Hepatocyte (in vitro differentiated cells): ENCODE measurements around the gene NGFR. TPM values are rescaled to one million over a fixed set of nuclear protein-coding genes. Genes with fewer than 3 reads are reported as not detected.

ENCODE experiments used
- DNase-seq: peaks from one replicate; pipeline ENCODE4 v3.0.0-alpha.2; 2016; ENCODE audit warnings: low spot score
- H2AFZ ChIP-seq: fragments of 200-600 bp; sonication (generic); 2 replicates; pipeline ENCODE4 v1.6.0; 2016; ENCODE audit warnings: antibody characterized with exemption, mild to moderate bottlenecking
- H3K27ac ChIP-seq: fragments of 200-600 bp; sonication (generic); 2 replicates; pipeline ENCODE4 v1.5.1; 2016; ENCODE audit warnings: mild to moderate bottlenecking
- H3K27me3 ChIP-seq: fragments of 200-600 bp; sonication (generic); 2 replicates; pipeline ENCODE4 v1.6.1; 2016
- H3K36me3 ChIP-seq: fragments of 200-600 bp; sonication (generic); replicated peaks from 2 replicates; pipeline ENCODE4 v1.5.1; 2016; ENCODE audit warnings: low read depth; ENCODE audit not compliant: insufficient read depth
- H3K4me1 ChIP-seq: fragments of 200-600 bp; sonication (generic); 2 replicates; pipeline ENCODE4 v1.5.1; 2016; ENCODE audit warnings: mild to moderate bottlenecking, moderate library complexity; ENCODE audit not compliant: insufficient read depth
- H3K4me2 ChIP-seq: fragments of 200-600 bp; sonication (generic); 2 replicates; pipeline ENCODE4 v1.6.0; 2016
- H3K4me3 ChIP-seq: fragments of 200-600 bp; sonication (generic); 2 replicates; pipeline ENCODE4 v1.5.1; 2016; ENCODE audit warnings: mild to moderate bottlenecking
- H3K79me2 ChIP-seq: fragments of 200-600 bp; sonication (generic); 2 replicates; pipeline ENCODE4 v1.6.0; 2017; ENCODE audit warnings: mild to moderate bottlenecking
- H3K9me2 ChIP-seq: fragments of 200-600 bp; sonication (generic); replicated peaks from 2 replicates; pipeline ENCODE4 v1.6.0; 2017; ENCODE audit warnings: mild to moderate bottlenecking; ENCODE audit not compliant: insufficient read depth
- H3K9me3 ChIP-seq: fragments of 200-600 bp; sonication (generic); 2 replicates; pipeline ENCODE4 v1.5.1; 2016; ENCODE audit warnings: low read depth, mild to moderate bottlenecking
- H4K20me1 ChIP-seq: fragments of 200-600 bp; sonication (generic); 2 replicates; pipeline ENCODE4 v1.6.0; 2016; ENCODE audit warnings: mild to moderate bottlenecking; ENCODE audit not compliant: insufficient read depth, poor library complexity, severe bottlenecking
- CTCF ChIP-seq: fragments of 200-600 bp; sonication (generic); IDR thresholded peaks from 2 replicates; pipeline ENCODE4 v1.5.1; 2016; ENCODE audit warnings: antibody characterized with exemption, mild to moderate bottlenecking; ENCODE audit not compliant: poor library complexity
- EZH2 ChIP-seq: fragments of 200-600 bp; sonication (generic); IDR thresholded peaks from 2 replicates; pipeline ENCODE4 v1.6.1; 2016; ENCODE audit warnings: antibody characterized with exemption, mild to moderate bottlenecking, borderline replicate concordance
- EZH2phosphoT487 ChIP-seq: fragments of 200-600 bp; sonication (generic); IDR thresholded peaks from one replicate; pipeline ENCODE4 v1.6.1; 2018; ENCODE audit warnings: antibody characterized with exemption, mild to moderate bottlenecking, low read depth, moderate library complexity; ENCODE audit not compliant: unreplicated experiment, severe bottlenecking
- WGBS: methylation state at CpG from one replicate; pipeline ENCODE4 v1.1.6; 2016; ENCODE audit warnings: low lambda C conversion rate; ENCODE audit errors: missing lambda C conversion rate; 5-methylcytosine and 5-hydroxymethylcytosine counted together
- polyA plus RNA-seq: library from polyadenylated mRNA; unstranded; fragments of >200 nt; fragmentation: Nextera tagmentation; extraction: Ambion mirVana; gene quantifications from 2 replicates; pipeline ENCODE4 v1.2.1, GENCODE V29; 2016
- total RNA-seq: library from RNA; depleted of rRNA; stranded (reverse); fragments of >200 nt; gene quantifications from 2 replicates; pipeline ENCODE4 v1.2.3, GENCODE V29; 2014

Gene NGFR
- total and polyA plus RNA-seq, 2 experiments from 2014 or later: 3.6 to 5.6 TPM

- no peak for DNase-seq
- no peaks in the 10 kb centered on the region for H3K9me3 ChIP-seq
- WGBS: 88% methylated on average over 3 of the region's 3 CpGs
- TF ChIP-seq EZH2: no peak
- H3K27ac ChIP-seq: no peak overlapping the region
- no peaks in the 10 kb centered on the region for H3K4me1 ChIP-seq
- no peak overlapping the region for H3K4me3 ChIP-seq
- no peaks in the 10 kb centered on the region for H3K79me2 ChIP-seq
- no peaks in the 10 kb centered on the region for H3K9me2 ChIP-seq
- H2AFZ ChIP-seq: no peak overlapping the region
- H4K20me1 ChIP-seq: no peaks in the 10 kb centered on the region
- H3K27me3 ChIP-seq: no peaks in the 10 kb centered on the region
- H3K4me2 ChIP-seq: no peak overlapping the region
- no peaks in the 10 kb centered on the region for H3K36me3 ChIP-seq
Measured at GRCh38 chr17:49528966-49529365, 33.9 kb downstream of the NGFR start.

GRCh38 chr17:49530118-49530517 is 35.0 kb downstream of the NGFR start:
- no peaks in the 10 kb centered on the region for H3K9me3 ChIP-seq
- H3K4me1 ChIP-seq: no peaks in the 10 kb centered on the region
- no peak overlapping the region for H2AFZ ChIP-seq
- 89% methylated on average over 1 of the region's 1 CpG for WGBS
- no peaks in the 10 kb centered on the region for H3K27me3 ChIP-seq
- no peak overlapping the region for H3K4me3 ChIP-seq
- no peaks in the 10 kb centered on the region for H3K79me2 ChIP-seq
- DNase-seq: no peak
- H4K20me1 ChIP-seq: no peaks in the 10 kb centered on the region
- no peaks in the 10 kb centered on the region for H3K36me3 ChIP-seq
- TF ChIP-seq CTCF: no peak
- no peak for TF ChIP-seq EZH2phosphoT487
- TF ChIP-seq EZH2: no peak
- no peak overlapping the region for H3K27ac ChIP-seq
- H3K9me2 ChIP-seq: no peaks in the 10 kb centered on the region
- no peak overlapping the region for H3K4me2 ChIP-seq

GRCh38 chr17:49543860-49544259 is 48.8 kb downstream of the NGFR start:
- no peak overlapping the region for H3K4me2 ChIP-seq
- TF ChIP-seq EZH2phosphoT487 (no peak), CTCF (no peak), EZH2 (no peak)
- H3K4me3 ChIP-seq: no peak overlapping the region
- H3K27me3 ChIP-seq: no peaks in the 10 kb centered on the region
- no peaks in the 10 kb centered on the region for H4K20me1 ChIP-seq
- no peaks in the 10 kb centered on the region for H3K9me2 ChIP-seq
- H3K36me3 ChIP-seq: no peaks in the 10 kb centered on the region
- H3K27ac ChIP-seq: no peak overlapping the region
- DNase-seq: no peak
- 83% methylated on average over 3 of the region's 3 CpGs for WGBS
- H2AFZ ChIP-seq: no peak overlapping the region
- H3K79me2 ChIP-seq: no peaks in the 10 kb centered on the region
- H3K4me1 ChIP-seq: no peaks in the 10 kb centered on the region
- no peaks in the 10 kb centered on the region for H3K9me3 ChIP-seq

- WGBS: 58% methylated on average over 8 of the region's 8 CpGs
- no peak for TF ChIP-seq EZH2phosphoT487
- TF ChIP-seq CTCF: no peak
- TF ChIP-seq EZH2: no peak
- H3K4me3 ChIP-seq: no peak overlapping the region
- H3K9me2 ChIP-seq: no peaks in the 10 kb centered on the region
- H4K20me1 ChIP-seq: no peaks in the 10 kb centered on the region
- H3K79me2 ChIP-seq: no peaks in the 10 kb centered on the region
- no peaks in the 10 kb centered on the region for H3K9me3 ChIP-seq
- no peak for DNase-seq
- no peak overlapping the region for H3K27ac ChIP-seq
- H3K4me1 ChIP-seq: no peaks in the 10 kb centered on the region
- H2AFZ ChIP-seq: no peak overlapping the region
- no peaks in the 10 kb centered on the region for H3K27me3 ChIP-seq
- H3K36me3 ChIP-seq: no peaks in the 10 kb centered on the region
- no peak overlapping the region for H3K4me2 ChIP-seq
Measured at GRCh38 chr17:49545007-49545660, 50.0 kb downstream of the NGFR start.
